Astrocyte (in vitro differentiated cells and primary cell): ENCODE measurements around the gene QRFP. TPM values are rescaled to one million over a fixed set of nuclear protein-coding genes. Genes with fewer than 3 reads are reported as not detected.

Experiments used
- DNase-seq: peaks from one replicate; pipeline ENCODE4 v3.0.0-alpha.2; 2010; ENCODE audit warnings: low read depth
- FAIRE-seq: peaks from 2 replicates; lab custom pipeline; 2011; peaks lifted over from hg19 to GRCh38; lab: Jason Lieb, UNC
- H2AFZ ChIP-seq: 2 replicates; pipeline ENCODE4 v1.6.0; 2012; ENCODE audit warnings: low read depth, low read length, inconsistent platforms
- H3K27ac ChIP-seq: 2 replicates; pipeline ENCODE4 v1.5.1; 2011; ENCODE audit warnings: low read depth, low read length, inconsistent platforms
- H3K27me3 ChIP-seq: 2 replicates; pipeline ENCODE4 v1.6.0; 2011; ENCODE audit warnings: low read length, inconsistent platforms; ENCODE audit not compliant: insufficient read depth
- H3K36me3 ChIP-seq: 2 replicates; pipeline ENCODE4 v1.5.1; 2011; ENCODE audit warnings: low read length, inconsistent platforms; ENCODE audit not compliant: insufficient read depth
- H3K4me1 ChIP-seq: 2 replicates; pipeline ENCODE4 v1.5.1; 2011; ENCODE audit warnings: low read length, inconsistent platforms; ENCODE audit not compliant: insufficient read depth
- H3K4me2 ChIP-seq: 2 replicates; pipeline ENCODE4 v1.6.0; 2012; ENCODE audit warnings: low read length, inconsistent platforms
- H3K4me3 ChIP-seq: 2 replicates; pipeline ENCODE4 v1.5.1; 2011; ENCODE audit warnings: low read depth, mild to moderate bottlenecking, low read length, inconsistent platforms; ENCODE audit not compliant: insufficient read depth
- H3K79me2 ChIP-seq: 2 replicates; pipeline ENCODE4 v1.6.0; 2012; ENCODE audit warnings: mild to moderate bottlenecking, low read length, inconsistent platforms; ENCODE audit not compliant: insufficient read depth
- H3K9ac ChIP-seq: 2 replicates; pipeline ENCODE4 v1.6.0; 2012; ENCODE audit warnings: mild to moderate bottlenecking, low read length, inconsistent platforms
- H3K9me3 ChIP-seq: 2 replicates; pipeline ENCODE4 v1.5.1; 2012; ENCODE audit warnings: low read depth, mild to moderate bottlenecking, low read length, inconsistent platforms; ENCODE audit not compliant: insufficient read depth
- H4K20me1 ChIP-seq: 2 replicates; pipeline ENCODE4 v1.6.0; 2012; ENCODE audit warnings: low read length, inconsistent platforms; ENCODE audit not compliant: insufficient read depth
- H3K27ac Mint-ChIP-seq: one replicate; pipeline ENCODE4 v1.8.0; 2021; ENCODE audit warnings: mild to moderate bottlenecking, mixed read lengths; ENCODE audit not compliant: unreplicated experiment
- H3K27me3 Mint-ChIP-seq: one replicate; pipeline ENCODE4 v1.8.0; 2021; ENCODE audit warnings: low read depth, mixed read lengths; ENCODE audit not compliant: unreplicated experiment
- H3K36me3 Mint-ChIP-seq: one replicate; pipeline ENCODE4 v1.8.0; 2021; ENCODE audit warnings: low read depth, mixed read lengths; ENCODE audit not compliant: unreplicated experiment
- H3K4me1 Mint-ChIP-seq: one replicate; pipeline ENCODE4 v1.8.0; 2021; ENCODE audit warnings: low read depth, mixed read lengths; ENCODE audit not compliant: unreplicated experiment
- H3K4me3 Mint-ChIP-seq: one replicate; pipeline ENCODE4 v1.8.0; 2021; ENCODE audit warnings: mild to moderate bottlenecking, moderate library complexity, mixed read lengths; ENCODE audit not compliant: unreplicated experiment
- H3K9me3 Mint-ChIP-seq: one replicate; pipeline ENCODE4 v1.8.0; 2021; ENCODE audit warnings: mild to moderate bottlenecking, mixed read lengths; ENCODE audit not compliant: unreplicated experiment
- CTCF ChIP-seq: IDR thresholded peaks from 2 replicates; pipeline ENCODE4 v1.5.1; 2011; ENCODE audit warnings: low read depth, mild to moderate bottlenecking, inconsistent platforms, low read length, moderate library complexity; ENCODE audit not compliant: insufficient read depth
- EZH2 ChIP-seq: IDR thresholded peaks from 2 replicates; pipeline ENCODE4 v1.6.1; 2012; ENCODE audit warnings: mild to moderate bottlenecking, low read length, inconsistent platforms; ENCODE audit not compliant: insufficient read depth
- total RNA-seq: library from RNA; stranded (reverse); gene quantifications from 2 replicates; pipeline ENCODE4 v1.2.1, GENCODE V29; 2021

QRFP gene
- total RNA-seq, 1 donor from 2014 or later, result not detected

DNA sequence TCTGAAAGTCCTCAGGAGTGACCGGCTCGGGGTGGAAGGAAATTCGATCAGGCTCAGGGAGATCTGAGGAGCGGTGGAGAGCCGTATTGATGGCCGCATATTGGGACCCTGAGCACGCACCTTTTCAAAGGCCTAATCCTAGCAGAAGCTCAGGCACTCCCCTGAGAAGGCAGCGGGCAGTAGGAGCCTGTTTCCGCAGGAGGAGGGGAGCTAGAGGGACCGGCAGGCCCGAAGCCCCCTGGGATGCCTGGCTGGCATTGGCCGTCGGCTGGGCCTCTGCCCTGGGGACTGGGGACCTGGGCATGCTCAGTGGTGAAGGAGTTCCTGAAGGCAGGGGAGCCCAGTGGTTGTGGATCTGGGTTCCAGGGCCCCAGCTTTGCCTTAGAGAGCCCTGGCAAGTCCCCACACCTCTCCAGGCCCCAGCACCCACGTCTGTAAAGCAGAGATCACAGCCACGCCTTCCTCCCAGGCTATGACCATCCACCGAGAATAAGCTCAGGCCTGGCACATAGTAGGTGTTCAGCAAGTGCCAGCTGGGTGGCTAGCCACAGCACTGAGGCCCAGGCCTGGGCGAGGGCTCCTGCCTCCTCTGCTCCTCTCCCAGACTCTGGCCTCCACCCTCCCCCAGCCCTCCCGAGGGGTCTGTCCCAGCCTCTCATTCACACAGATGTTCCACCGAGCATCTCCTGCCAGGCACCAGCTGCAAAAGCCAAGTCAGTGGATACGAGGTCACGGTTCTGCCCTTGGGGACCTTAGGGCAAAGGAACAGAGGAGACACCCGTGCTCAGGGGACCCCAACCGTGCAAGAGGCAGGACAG is 17.2 kb upstream of the QRFP start:
- DNase-seq, result no peak
- Mint-ChIP-seq H3K27ac (no peak overlapping the region), H3K4me3 (no peak overlapping the region), H3K27me3 (peaks cover 43% of the 10 kb centered on the region), H3K9me3 (no peaks in the 10 kb centered on the region), H3K4me1 (no peaks in the 10 kb centered on the region), H3K36me3 (no peaks in the 10 kb centered on the region)
- Histone ChIP-seq H3K9me3 (no peaks in the 10 kb centered on the region), H3K27ac (peak overlapping the region; percentile 47), H3K4me2 (peak overlapping the region; percentile 75), H4K20me1 (no peaks in the 10 kb centered on the region), H3K27me3 (peaks cover 7% of the 10 kb centered on the region), H3K4me3 (peak overlapping the region; percentile 38), H2AFZ (peak overlapping the region; percentile 69), H3K4me1 (peaks cover 14% of the 10 kb centered on the region), H3K9ac (peak overlapping the region; percentile 76), H3K79me2 (no peaks in the 10 kb centered on the region), H3K36me3 (no peaks in the 10 kb centered on the region)
- TF ChIP-seq CTCF, result no peak
- no peak for TF ChIP-seq EZH2
- FAIRE-seq, result no peak

- Mint-ChIP-seq H3K27ac (no peak overlapping the region), H3K36me3 (no peaks in the 10 kb centered on the region), H3K27me3 (peaks cover 40% of the 10 kb centered on the region), H3K4me3 (no peak overlapping the region), H3K4me1 (no peaks in the 10 kb centered on the region), H3K9me3 (no peaks in the 10 kb centered on the region)
- Histone ChIP-seq H3K79me2 (no peaks in the 10 kb centered on the region), H3K9me3 (no peaks in the 10 kb centered on the region), H3K27ac (peak overlapping the region; percentile 47), H2AFZ (peak overlapping the region; percentile 69), H4K20me1 (no peaks in the 10 kb centered on the region), H3K4me1 (peaks cover 14% of the 10 kb centered on the region), H3K9ac (peak overlapping the region; percentile 76), H3K4me2 (peak overlapping the region; percentile 75), H3K4me3 (peak overlapping the region; percentile 38), H3K27me3 (peaks cover 3% of the 10 kb centered on the region), H3K36me3 (no peaks in the 10 kb centered on the region)
- no peak for TF ChIP-seq EZH2
- no peak for TF ChIP-seq CTCF
- DNase-seq (peak; percentile 64), FAIRE-seq (no peak)
These were observed 16.5 kb upstream of the QRFP start for GRCh38 chr9:130912932-130913598.
